Activated CD4-positive, alpha-beta T cell treated with anti-CD3 and anti-CD28 coated beads, Interleukin-2, amount 10 ng/mL, durations not matched to agents 24 days and 14 days (primary cell): ENCODE measurements around the gene PRKAA2. TPM values are rescaled to one million over a fixed set of nuclear protein-coding genes. Genes with fewer than 3 reads are reported as not detected.
A peak's percentile ranks its signal among the peaks of the same experiment; 100 is the strongest.

ENCODE experiments used
- DNase-seq: peaks from one replicate; pipeline ENCODE4 v3.0.0; 2022
- H3K27ac Mint-ChIP-seq: one replicate; pipeline ENCODE4 v1.8.0; 2022; ENCODE audit warnings: mild to moderate bottlenecking, mixed read lengths
- H3K27me3 Mint-ChIP-seq: one replicate; pipeline ENCODE4 v1.8.0; 2022; ENCODE audit warnings: mixed read lengths
- H3K36me3 Mint-ChIP-seq: one replicate; pipeline ENCODE4 v1.8.0; 2022; ENCODE audit warnings: low read depth, mild to moderate bottlenecking, mixed read lengths
- H3K4me1 Mint-ChIP-seq: one replicate; pipeline ENCODE4 v1.8.0; 2021; ENCODE audit warnings: mixed read lengths
- H3K4me3 Mint-ChIP-seq: one replicate; pipeline ENCODE4 v1.8.0; 2022; ENCODE audit warnings: mild to moderate bottlenecking, moderate library complexity, mixed read lengths
- H3K9me3 Mint-ChIP-seq: one replicate; pipeline ENCODE4 v1.8.0; 2021; ENCODE audit warnings: mixed read lengths
- intact Hi-C: fragments of 100-400 bp; cut with micrococcal nuclease; formaldehyde crosslinking; loops from one replicate; pipeline ENCODE4 v1.15.1; 2023
- total RNA-seq: library from RNA; stranded (reverse); gene quantifications from 2 replicates; pipeline ENCODE4 v1.2.3, GENCODE V29; 2022

Gene PRKAA2
- total RNA-seq, 1 donor from 2014 or later: not detected

DNA sequence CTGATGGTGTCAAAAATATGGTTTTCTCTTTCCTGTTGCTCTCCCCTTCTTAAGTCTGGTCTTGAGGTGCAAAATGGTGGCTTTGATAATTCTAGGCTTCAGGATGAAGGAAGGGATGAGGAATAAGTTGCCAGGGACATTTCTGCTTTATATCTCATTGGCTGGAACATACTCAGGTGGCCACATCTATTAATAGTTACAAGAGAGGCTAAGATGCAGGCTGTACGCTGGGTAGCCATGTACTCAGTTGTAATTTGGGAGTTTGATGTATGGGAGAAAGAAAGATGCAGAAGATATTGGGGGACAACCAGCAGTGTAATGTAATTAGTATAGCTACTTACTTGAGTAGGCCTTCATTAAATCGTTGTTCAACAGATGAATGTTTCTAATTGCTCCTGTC, 25.2 kb downstream of the PRKAA2 start:
- H3K9me3 Mint-ChIP-seq: no peaks in the 10 kb centered on the region
- H3K4me1 Mint-ChIP-seq: no peaks in the 10 kb centered on the region
- no peaks in the 10 kb centered on the region for H3K36me3 Mint-ChIP-seq
- H3K27me3 Mint-ChIP-seq: no peaks in the 10 kb centered on the region
- no peak overlapping the region for H3K4me3 Mint-ChIP-seq
- H3K27ac Mint-ChIP-seq: no peak overlapping the region
- intact Hi-C loops: no loop called here
- no peak for DNase-seq

DNA sequence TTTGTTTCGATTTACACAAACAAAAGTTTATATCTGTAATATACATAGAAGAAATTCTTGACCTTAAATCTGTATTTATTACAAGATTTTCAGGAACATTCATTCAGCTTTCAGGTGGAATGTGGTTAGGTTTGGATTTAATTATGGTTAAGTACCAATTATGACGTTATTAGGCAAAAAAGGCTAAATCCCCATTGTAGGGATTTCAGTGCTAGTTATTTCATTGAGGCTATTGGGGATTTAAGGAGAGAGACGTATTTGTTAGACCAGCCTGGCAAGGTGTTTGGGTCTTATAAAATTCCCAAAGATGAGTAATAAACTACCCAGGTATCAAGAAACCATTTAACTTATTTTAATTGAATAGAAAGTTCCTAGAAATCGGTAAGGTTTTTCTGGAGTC, 26.0 kb downstream of the PRKAA2 start:
- H3K36me3 Mint-ChIP-seq: no peaks in the 10 kb centered on the region
- intact Hi-C loops: no loop called here
- H3K4me1 Mint-ChIP-seq: no peaks in the 10 kb centered on the region
- no peak overlapping the region for H3K27ac Mint-ChIP-seq
- DNase-seq: no peak
- no peaks in the 10 kb centered on the region for H3K9me3 Mint-ChIP-seq
- H3K27me3 Mint-ChIP-seq: no peaks in the 10 kb centered on the region
- no peak overlapping the region for H3K4me3 Mint-ChIP-seq

DNA sequence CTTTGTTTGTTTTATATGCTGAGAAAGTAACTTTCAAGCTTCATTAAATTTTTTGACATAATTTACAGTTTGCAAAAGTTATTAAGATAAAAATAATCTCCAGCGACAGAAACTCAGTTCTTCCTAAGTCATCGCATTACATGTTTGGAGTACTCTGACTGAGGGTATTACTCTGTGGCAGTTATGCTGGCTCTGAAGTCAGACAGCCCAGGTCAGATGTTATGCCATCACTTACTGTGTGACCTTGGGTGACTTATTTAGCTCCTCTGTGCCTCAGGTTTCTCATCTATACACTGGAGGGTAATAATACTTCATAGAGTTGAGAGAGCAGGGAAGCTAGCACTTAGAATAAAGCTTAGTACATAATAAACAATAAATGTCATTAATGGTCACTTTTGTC, 26.4 kb downstream of the PRKAA2 start:
- H3K9me3 Mint-ChIP-seq: no peaks in the 10 kb centered on the region
- intact Hi-C loops: no loop called here
- H3K27me3 Mint-ChIP-seq: no peaks in the 10 kb centered on the region
- no peak for DNase-seq
- H3K36me3 Mint-ChIP-seq: no peaks in the 10 kb centered on the region
- no peak overlapping the region for H3K27ac Mint-ChIP-seq
- H3K4me3 Mint-ChIP-seq: no peak overlapping the region
- H3K4me1 Mint-ChIP-seq: no peaks in the 10 kb centered on the region

DNA sequence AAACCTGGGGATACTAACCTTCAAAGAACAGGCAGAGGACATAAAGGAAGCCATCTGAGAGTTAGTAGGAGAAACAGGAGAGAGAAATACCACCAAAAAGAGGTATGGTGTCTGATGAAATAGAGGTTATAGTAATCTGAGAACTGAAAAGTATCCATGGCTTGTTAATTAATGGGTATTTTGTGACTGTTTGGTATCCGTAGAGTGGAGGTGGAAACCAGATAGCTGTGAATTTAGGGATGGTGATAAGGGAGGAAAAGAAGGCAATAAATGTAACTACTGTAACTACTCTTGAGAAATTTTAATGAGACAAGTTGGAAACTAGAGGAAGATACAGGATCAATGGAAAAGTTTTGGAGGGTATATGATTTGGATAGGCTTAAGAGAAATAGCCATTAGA, 27.5 kb downstream of the PRKAA2 start:
- DNase-seq: no peak
- intact Hi-C loops: no loop called here
- H3K4me3 Mint-ChIP-seq: no peak overlapping the region
- no peaks in the 10 kb centered on the region for H3K9me3 Mint-ChIP-seq
- no peaks in the 10 kb centered on the region for H3K27me3 Mint-ChIP-seq
- no peak overlapping the region for H3K27ac Mint-ChIP-seq
- no peaks in the 10 kb centered on the region for H3K4me1 Mint-ChIP-seq
- no peaks in the 10 kb centered on the region for H3K36me3 Mint-ChIP-seq

DNA sequence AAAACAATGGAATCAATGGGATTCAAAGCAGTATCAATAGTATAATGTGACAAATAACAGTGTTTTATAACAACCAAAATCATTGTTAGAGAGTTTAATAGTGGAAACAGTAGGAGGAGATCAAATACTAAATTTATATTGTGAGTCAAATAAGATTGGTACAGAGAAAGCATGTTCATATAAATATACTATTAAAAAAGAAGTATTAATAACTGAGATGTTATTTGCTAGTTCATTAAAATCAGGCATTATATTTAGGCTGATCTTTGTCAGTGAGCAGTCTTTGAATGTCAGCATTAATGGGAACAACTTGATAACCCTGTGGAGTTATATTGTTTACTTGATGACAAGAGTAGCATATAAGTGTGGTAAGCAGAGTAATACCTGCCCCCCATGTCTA, 30.6 kb downstream of the PRKAA2 start:
- H3K9me3 Mint-ChIP-seq: no peaks in the 10 kb centered on the region

DNA sequence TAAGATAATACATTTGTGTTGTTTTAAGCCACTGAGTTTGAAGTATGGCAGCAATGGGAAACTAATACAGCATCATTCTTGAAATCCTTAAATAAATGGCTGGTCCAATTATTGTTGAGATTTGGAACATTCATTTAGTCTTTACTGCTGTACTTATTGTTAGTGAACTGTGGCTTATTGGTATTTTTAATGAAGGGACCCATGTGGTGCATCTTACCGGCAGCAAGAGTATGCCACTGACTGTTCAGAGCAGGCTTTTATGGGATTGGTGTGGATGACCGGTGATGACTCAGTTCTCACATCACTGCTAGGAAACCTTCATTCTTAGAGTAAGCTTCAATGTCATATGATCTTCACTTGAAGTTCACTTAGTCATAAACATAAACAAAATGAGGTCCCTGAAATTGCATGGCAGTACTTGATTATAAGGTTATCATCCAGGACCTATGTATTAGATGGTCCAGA, 31.5 kb downstream of the PRKAA2 start:
- Mint-ChIP-seq H3K36me3 (no peaks in the 10 kb centered on the region), H3K27me3 (no peaks in the 10 kb centered on the region), H3K9me3 (no peaks in the 10 kb centered on the region), H3K4me3 (no peak overlapping the region), H3K27ac (no peak overlapping the region), H3K4me1 (no peaks in the 10 kb centered on the region)
- intact Hi-C loops: no loop called here
- no peak for DNase-seq

More for the DNA sequence above, 30.6 kb downstream of the PRKAA2 start:
- Mint-ChIP-seq H3K27me3 (no peaks in the 10 kb centered on the region), H3K27ac (no peak overlapping the region), H3K4me1 (no peaks in the 10 kb centered on the region), H3K36me3 (no peaks in the 10 kb centered on the region), H3K4me3 (no peak overlapping the region)
- no peak for DNase-seq
- intact Hi-C loops: no loop called here

DNA sequence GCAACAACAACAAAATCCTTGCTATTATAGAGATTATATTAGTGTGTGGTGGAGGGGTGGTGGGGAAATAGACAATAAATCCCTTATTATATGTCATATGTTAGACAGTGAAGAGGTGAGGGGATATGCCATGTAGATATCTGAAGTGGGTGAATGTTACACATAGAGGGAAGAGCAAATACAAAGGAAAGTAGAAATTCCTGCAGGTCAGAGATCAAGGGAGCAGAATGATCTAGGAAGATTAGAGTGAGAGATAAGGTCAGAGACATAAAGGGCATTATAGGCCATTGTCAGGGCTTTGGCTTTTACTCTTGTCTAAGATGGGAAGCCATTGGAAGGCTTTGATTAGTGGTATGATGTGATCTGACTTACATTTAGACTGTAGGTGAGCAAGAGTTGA, 38.5 kb downstream of the PRKAA2 start:
- Mint-ChIP-seq H3K27ac (no peak overlapping the region), H3K27me3 (peaks cover 2% of the 10 kb centered on the region), H3K9me3 (no peaks in the 10 kb centered on the region), H3K4me1 (no peaks in the 10 kb centered on the region), H3K4me3 (no peak overlapping the region), H3K36me3 (no peaks in the 10 kb centered on the region)
- intact Hi-C loops: no loop called here
- DNase-seq: no peak

DNA sequence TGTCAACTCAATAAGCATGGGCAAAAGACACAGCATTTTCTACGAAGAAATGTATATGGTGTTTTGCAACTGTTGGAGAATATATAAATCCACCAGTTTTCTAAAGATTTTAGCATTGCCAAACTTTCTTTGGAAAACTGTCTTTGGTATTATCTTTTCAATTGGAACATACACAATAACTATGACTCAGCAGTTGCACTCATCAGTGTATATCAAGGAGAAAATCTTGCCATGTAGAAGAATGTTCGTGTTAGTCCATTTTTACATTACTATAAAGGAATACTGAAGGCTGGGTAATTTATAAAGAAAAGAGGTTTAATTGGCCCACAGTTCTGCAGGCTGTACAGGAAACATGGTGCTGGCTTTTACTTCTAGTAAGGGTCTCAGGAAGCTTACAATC, 41.1 kb downstream of the PRKAA2 start:
- intact Hi-C loops: no loop called here
- no peaks in the 10 kb centered on the region for H3K4me1 Mint-ChIP-seq
- no peak for DNase-seq

DNA sequence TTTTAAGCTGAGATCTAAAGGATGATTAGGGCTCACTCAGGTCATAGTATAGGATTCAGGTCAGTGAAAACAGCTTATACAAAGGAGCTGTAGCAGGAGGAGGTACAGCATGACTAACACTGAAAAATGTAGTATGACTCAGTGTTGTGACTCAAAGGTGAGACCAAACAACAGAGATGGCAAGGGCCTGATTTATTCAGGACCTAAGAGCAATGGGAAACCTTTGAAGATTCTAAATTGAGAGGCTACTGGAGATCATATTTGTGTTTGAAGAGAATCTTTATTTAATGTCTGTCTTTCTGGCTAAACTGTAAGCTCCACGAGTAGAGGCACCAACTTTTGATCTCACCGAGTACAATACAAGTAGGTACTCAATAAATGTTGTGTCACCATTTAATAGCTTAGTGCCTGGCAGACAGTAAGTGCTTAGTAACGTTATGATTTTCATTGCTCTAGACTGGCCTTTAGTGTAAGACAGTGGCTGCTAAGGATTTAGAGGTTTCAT, 43.5 kb downstream of the PRKAA2 start:
- Mint-ChIP-seq H3K4me3 (no peak overlapping the region), H3K27me3 (peaks cover 2% of the 10 kb centered on the region), H3K27ac (no peak overlapping the region), H3K36me3 (no peaks in the 10 kb centered on the region), H3K9me3 (no peaks in the 10 kb centered on the region), H3K4me1 (no peaks in the 10 kb centered on the region)
- intact Hi-C loops: no loop called here
- DNase-seq: no peak

More for the DNA sequence above, 41.1 kb downstream of the PRKAA2 start:
- H3K9me3 Mint-ChIP-seq: no peaks in the 10 kb centered on the region
- H3K4me3 Mint-ChIP-seq: no peak overlapping the region
- no peaks in the 10 kb centered on the region for H3K36me3 Mint-ChIP-seq
- H3K27me3 Mint-ChIP-seq: peaks cover 2% of the 10 kb centered on the region
- H3K27ac Mint-ChIP-seq: no peak overlapping the region

DNA sequence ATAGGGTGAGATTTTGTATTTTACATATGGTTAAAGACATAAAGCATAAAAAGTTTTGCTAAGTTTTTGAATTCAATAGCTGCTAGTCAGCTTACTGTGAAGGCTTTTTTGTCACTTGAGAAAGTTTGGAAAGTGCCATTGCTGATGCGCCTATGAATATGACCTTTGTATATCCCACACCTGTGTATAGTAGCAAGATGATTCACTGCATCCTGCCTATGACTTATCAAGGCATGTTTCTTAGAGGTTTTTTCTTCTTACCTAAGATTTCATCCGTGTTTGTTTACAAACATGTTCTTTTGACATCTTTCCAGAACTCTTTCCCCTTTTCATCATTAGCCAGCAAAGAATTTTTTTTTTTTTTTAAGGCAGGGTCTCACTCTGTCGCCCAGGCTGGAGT, 51.5 kb downstream of the PRKAA2 start:
- Mint-ChIP-seq H3K36me3 (no peaks in the 10 kb centered on the region), H3K27ac (no peak overlapping the region), H3K27me3 (no peaks in the 10 kb centered on the region), H3K4me3 (no peak overlapping the region), H3K4me1 (no peaks in the 10 kb centered on the region), H3K9me3 (peaks cover 3% of the 10 kb centered on the region)
- no peak for DNase-seq
- intact Hi-C loops: no loop called here

DNA sequence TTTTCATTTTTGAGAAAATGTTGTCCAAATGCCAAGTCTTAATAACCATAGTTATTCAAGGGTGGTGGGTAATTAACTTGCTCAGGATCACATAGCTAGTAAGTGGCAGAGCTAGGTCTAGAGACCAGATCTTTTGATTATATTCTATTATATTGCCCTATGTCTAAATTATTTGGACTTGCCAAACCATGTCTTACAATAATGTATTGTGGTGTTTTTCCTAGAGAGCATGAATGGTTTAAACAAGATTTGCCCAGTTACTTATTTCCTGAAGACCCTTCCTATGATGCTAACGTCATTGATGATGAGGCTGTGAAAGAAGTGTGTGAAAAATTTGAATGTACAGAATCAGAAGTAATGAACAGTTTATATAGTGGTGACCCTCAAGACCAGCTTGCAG, 58.6 kb downstream of the PRKAA2 start:
- no peaks in the 10 kb centered on the region for H3K36me3 Mint-ChIP-seq
- no peak overlapping the region for H3K4me3 Mint-ChIP-seq
- no peak for DNase-seq
- H3K4me1 Mint-ChIP-seq: no peaks in the 10 kb centered on the region
- H3K9me3 Mint-ChIP-seq: peaks cover 3% of the 10 kb centered on the region
- H3K27ac Mint-ChIP-seq: no peak overlapping the region
- intact Hi-C loops: no loop called here
- peaks cover 2% of the 10 kb centered on the region for H3K27me3 Mint-ChIP-seq

DNA sequence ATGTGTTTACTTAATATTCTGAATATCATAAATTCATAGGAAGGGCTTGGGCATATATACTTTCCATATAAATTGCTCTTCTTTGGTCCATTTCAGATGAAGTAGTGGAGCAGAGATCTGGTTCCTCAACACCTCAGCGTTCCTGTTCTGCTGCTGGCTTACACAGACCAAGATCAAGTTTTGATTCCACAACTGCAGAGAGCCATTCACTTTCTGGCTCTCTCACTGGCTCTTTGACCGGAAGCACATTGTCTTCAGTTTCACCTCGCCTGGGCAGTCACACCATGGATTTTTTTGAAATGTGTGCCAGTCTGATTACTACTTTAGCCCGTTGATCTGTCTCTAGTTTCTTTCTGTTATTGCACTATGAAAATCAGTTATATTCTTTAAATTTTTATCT, 62.3 kb downstream of the PRKAA2 start:
- Mint-ChIP-seq H3K4me3 (no peak overlapping the region), H3K4me1 (no peaks in the 10 kb centered on the region), H3K27ac (no peak overlapping the region), H3K27me3 (peaks cover 6% of the 10 kb centered on the region), H3K36me3 (no peaks in the 10 kb centered on the region), H3K9me3 (no peaks in the 10 kb centered on the region)
- intact Hi-C loops: no loop called here
- no peak for DNase-seq

DNA sequence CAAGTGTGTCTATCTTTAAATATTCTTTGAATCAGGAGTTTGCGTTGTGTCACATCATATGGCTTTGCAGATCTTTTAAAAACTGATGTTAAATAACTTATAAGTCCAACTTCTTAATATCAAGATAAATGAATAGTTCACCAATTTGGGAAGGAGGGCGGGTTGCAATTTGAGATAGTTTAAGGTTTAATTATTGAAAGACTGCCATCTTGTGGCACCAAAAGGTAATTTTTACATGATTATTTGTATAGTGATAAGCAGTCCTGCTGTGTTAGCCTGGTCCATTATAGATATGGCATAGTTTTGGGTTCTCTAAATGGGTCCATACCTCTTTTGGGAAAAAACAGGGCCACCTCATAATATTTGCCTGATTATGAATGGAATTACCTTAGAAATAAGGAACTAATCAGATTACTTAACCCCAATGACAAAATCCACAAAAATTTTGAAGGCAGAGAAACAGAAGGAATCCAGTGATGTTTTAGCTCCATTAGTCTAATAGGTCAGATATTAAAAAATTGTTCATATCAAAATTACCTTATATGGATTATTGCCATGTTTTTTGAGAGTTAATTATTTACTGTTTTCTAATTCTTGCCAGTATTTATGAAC, 64.3 kb downstream of the PRKAA2 start:
- H3K36me3 Mint-ChIP-seq: no peaks in the 10 kb centered on the region
- intact Hi-C loops: no loop called here
- no peak overlapping the region for H3K27ac Mint-ChIP-seq
- H3K27me3 Mint-ChIP-seq: peaks cover 6% of the 10 kb centered on the region
- H3K9me3 Mint-ChIP-seq: no peaks in the 10 kb centered on the region
- H3K4me3 Mint-ChIP-seq: no peak overlapping the region
- DNase-seq: peak; percentile 57
- no peaks in the 10 kb centered on the region for H3K4me1 Mint-ChIP-seq

DNA sequence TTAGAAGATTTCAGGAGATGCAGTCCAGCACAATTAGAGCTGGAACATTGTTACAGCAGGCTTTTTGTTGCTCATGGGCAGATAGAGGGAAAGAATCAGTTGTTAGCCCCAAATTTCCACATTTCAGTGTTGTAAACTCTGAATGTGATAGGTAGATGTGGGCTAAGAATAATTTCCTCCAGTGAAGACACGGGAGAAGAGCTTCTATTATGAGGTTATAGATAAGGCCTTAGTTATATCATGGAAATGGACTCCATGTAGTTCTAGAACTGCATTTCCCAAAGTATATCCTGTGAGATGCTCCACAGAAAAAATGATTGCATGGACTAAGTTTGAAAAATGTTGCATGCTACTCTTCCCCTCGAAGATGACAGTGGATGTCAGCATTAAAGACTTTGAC, 64.9 kb downstream of the PRKAA2 start:
- H3K4me1 Mint-ChIP-seq: no peaks in the 10 kb centered on the region
- no peak overlapping the region for H3K27ac Mint-ChIP-seq
- peaks cover 6% of the 10 kb centered on the region for H3K27me3 Mint-ChIP-seq
- intact Hi-C loops: no loop called here
- no peaks in the 10 kb centered on the region for H3K36me3 Mint-ChIP-seq
- no peak overlapping the region for H3K4me3 Mint-ChIP-seq
- no peaks in the 10 kb centered on the region for H3K9me3 Mint-ChIP-seq
- no peak for DNase-seq

DNA sequence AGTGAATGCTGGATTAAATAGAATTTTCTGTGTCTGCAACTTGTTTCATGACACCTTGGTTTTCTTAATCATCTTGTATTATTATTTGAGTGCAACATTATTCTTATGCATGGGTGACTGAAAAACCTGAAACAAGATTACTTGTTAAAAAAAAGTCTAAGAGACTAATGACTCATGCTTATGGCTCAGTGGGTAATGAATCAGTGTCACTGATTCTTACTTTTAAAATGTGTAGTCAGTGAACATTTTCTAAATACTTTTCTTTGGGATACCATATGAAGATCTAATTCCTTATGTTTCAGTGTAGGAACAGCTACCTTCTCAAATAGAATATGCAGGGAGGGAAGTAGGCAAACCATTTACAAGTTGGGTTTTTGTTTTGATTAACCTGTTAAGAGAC, 65.5 kb downstream of the PRKAA2 start:
- no peak overlapping the region for H3K4me3 Mint-ChIP-seq
- H3K27ac Mint-ChIP-seq: no peak overlapping the region
- no peaks in the 10 kb centered on the region for H3K36me3 Mint-ChIP-seq
- H3K27me3 Mint-ChIP-seq: peaks cover 6% of the 10 kb centered on the region
- no peak for DNase-seq
- H3K4me1 Mint-ChIP-seq: no peaks in the 10 kb centered on the region
- no peaks in the 10 kb centered on the region for H3K9me3 Mint-ChIP-seq
- intact Hi-C loops: no loop called here
